DMS53 (cell line): Measurements from ENCODE around the gene HAUS7.

ENCODE experiments used
- DNase-seq: peaks from one replicate; lab custom pipeline; 2025; lab: John Stamatoyannopoulos, UW

The HAUS7 gene

GRCh38 chrX:153439977-153440376, 30.4 kb downstream of the HAUS7 start:
- no peak for DNase-seq

GRCh38 chrX:153438532-153438931, 31.8 kb downstream of the HAUS7 start:
- peak; percentile 52 for DNase-seq

- DNase-seq: no peak
Measured at GRCh38 chrX:153435845-153436244, 34.5 kb downstream of the HAUS7 start.

GRCh38 chrX:153434801-153435200, 35.6 kb downstream of the HAUS7 start:
- DNase-seq: no peak

- peak; percentile 9 for DNase-seq
Measured at GRCh38 chrX:153433781-153434285, 36.5 kb downstream of the HAUS7 start.

GRCh38 chrX:153433161-153433680, 37.2 kb downstream of the HAUS7 start:
- DNase-seq: no peak

- no peak for DNase-seq
Measured at GRCh38 chrX:153430796-153431195, 39.6 kb downstream of the HAUS7 start.

GRCh38 chrX:153426204-153426603, 44.2 kb downstream of the HAUS7 start:
- no peak for DNase-seq

- no peak for DNase-seq
Measured at GRCh38 chrX:153423652-153424051, 46.7 kb downstream of the HAUS7 start.

- no peak for DNase-seq
Measured at GRCh38 chrX:153421856-153422255, 48.5 kb downstream of the HAUS7 start.

GRCh38 chrX:153420851-153421599, 49.4 kb downstream of the HAUS7 start:
- DNase-seq: no peak

- no peak for DNase-seq
Measured at GRCh38 chrX:153417637-153418036, 52.7 kb downstream of the HAUS7 start.

- DNase-seq: no peak
Measured at GRCh38 chrX:153416781-153417450, 53.5 kb downstream of the HAUS7 start.

- DNase-seq: no peak
Measured at GRCh38 chrX:153414856-153415510, 55.4 kb downstream of the HAUS7 start.

GRCh38 chrX:153413731-153414130, 56.6 kb downstream of the HAUS7 start:
- DNase-seq: no peak

GRCh38 chrX:153412746-153413720, 57.3 kb downstream of the HAUS7 start:
- DNase-seq: peak; percentile 12

GRCh38 chrX:153411988-153412574, 58.3 kb downstream of the HAUS7 start:
- DNase-seq: no peak

- peak; percentile 19 for DNase-seq
Measured at GRCh38 chrX:153411255-153411987, 59.0 kb downstream of the HAUS7 start, which contains the start of gene ZFP92. TSS of gene ZFP92 (plus strand) at chrX:153411472. CDS start at chrX:153418323, 6,851 bp downstream.

GRCh38 chrX:153410888-153411254, 59.5 kb downstream of the HAUS7 start:
- DNase-seq: no peak

GRCh38 chrX:153410373-153410772, 60.0 kb downstream of the HAUS7 start:
- DNase-seq: no peak
